Adrenal gland (tissue), 12 donors: ENCODE data around the gene WDR1. TPM values are rescaled to one million over a fixed set of nuclear protein-coding genes. Genes with fewer than 3 reads are reported as not detected.

Experiments
- DNase-seq, 7 donors: peaks; one replicate each; pipeline ENCODE4 v3.0.0-alpha.2; 2019 to 2020
- H3K27ac ChIP-seq, 5 donors: fragments of 200-600 bp; sonication (generic) in 4 of 5; 1 replicate in 3 of 5; 2 replicates in 2 of 5; pipeline versions ENCODE4 v1.5.1 to v1.8.0; 2016 to 2020; ENCODE audit warnings: mild to moderate bottlenecking in 1 of 5
- H3K27me3 ChIP-seq: fragments of 200-600 bp; 2 replicates; pipeline ENCODE4 v1.8.0; 2021
- H3K36me3 ChIP-seq, 2 donors: fragments of 200-600 bp; replicated peaks in 1 of 2; 1 replicate in 1 of 2; 2 replicates in 1 of 2; pipeline versions ENCODE4 v1.5.1 to v1.8.0; 2018 to 2022
- H3K4me1 ChIP-seq, 2 donors: fragments of 200-600 bp; replicated peaks in 1 of 2; 1 replicate in 1 of 2; 2 replicates in 1 of 2; pipeline versions ENCODE4 v1.5.1 to v1.8.0; 2018 to 2021
- H3K4me3 ChIP-seq, 4 donors: fragments of 200-600 bp; sonication (generic) in 3 of 4; one replicate each; pipeline ENCODE4 v1.5.1; 2016 to 2018
- H3K9me3 ChIP-seq, 3 donors: fragments of 200-600 bp; sonication (generic) in 1 of 3; replicated peaks in 1 of 3; 1 replicate in 2 of 3; 2 replicates in 1 of 3; pipeline versions ENCODE4 v1.5.1 to v1.8.0; 2016 to 2021
- POLR2A ChIP-seq, 2 donors: fragments of 450-650 bp; IDR thresholded peaks; one replicate each; pipeline ENCODE4 v1.6.1; 2017; ENCODE audit warnings: antibody characterized with exemption in 2 of 2, mild to moderate bottlenecking in 2 of 2, moderate library complexity in 1 of 2
- WGBS, 4 donors: extraction: QIAGEN DNeasy Blood & Tissue Kit in 2 of 4; methylation state at CpG; one replicate each; pipeline versions ENCODE4 v1.1.5 to v1.1.7; 2013 to 2017; 5-methylcytosine and 5-hydroxymethylcytosine counted together
- intact Hi-C, 2 donors: fragments of 100-400 bp; cut with DNase I; formaldehyde crosslinking; loops; one replicate each; pipeline versions ENCODE4 v1.14.1 to v1.15.0; 2022 to 2023
- polyA plus RNA-seq, 3 donors: library from polyadenylated mRNA; stranded (reverse); fragments of 200-250 nt in 2 of 3; fragments of 350-450 nt in 1 of 3; fragmentation: Illumina TruSeq in 1 of 3; extraction: RNeasy Lipid Tissue Mini Kit (QIAGEN cat#74804) in 1 of 3; gene quantifications; one replicate each; pipeline ENCODE4 v1.2.3, GENCODE V29; 2013 to 2014
- total RNA-seq, 9 donors: library from RNA; depleted of rRNA in 4 of 9; stranded (reverse); fragments of >200 nt in 4 of 9; fragments of 120-200 nt in 1 of 9; fragmentation: NEBNext Ultra II Directional in 1 of 9; extraction: Animal tissue kit (Norgen Biotek cat#: 25700) in 1 of 9; gene quantifications; one replicate each; pipeline versions ENCODE4 v1.1.0 to v1.2.4, GENCODE V29; 2013 to 2023
- TF ChIP-seq, protein P1 (sequence below), 6 experiments: fragments of 450-650 bp in 4 of 6; fragments of 200-600 bp in 2 of 6; sonication (generic) in 1 of 6; IDR thresholded peaks; 1 replicate in 5 of 6; 2 replicates in 1 of 6; pipeline versions ENCODE4 v1.5.1 to v1.8.0; 2016 to 2021; ENCODE audit warnings: antibody characterized with exemption in 6 of 6, mild to moderate bottlenecking in 2 of 6, moderate library complexity in 1 of 6
- donor health status: healthy with polysubstance abuse.
- donor health status: Bipolar disorder and iron deficiency.
- donor health status: DM: yes; HTN: yes; CAD: no.
- donor health status: DM: no; HTN: no; CAD: no.
- donor health status: DM: no; HTN: no; CAD: no.
- donor health status: DM: yes; HTN: yes; CAD: no.

Gene WDR1
- total and polyA plus RNA-seq, 12 donors, result 66.5 to 228 (median 143) TPM

DNA sequence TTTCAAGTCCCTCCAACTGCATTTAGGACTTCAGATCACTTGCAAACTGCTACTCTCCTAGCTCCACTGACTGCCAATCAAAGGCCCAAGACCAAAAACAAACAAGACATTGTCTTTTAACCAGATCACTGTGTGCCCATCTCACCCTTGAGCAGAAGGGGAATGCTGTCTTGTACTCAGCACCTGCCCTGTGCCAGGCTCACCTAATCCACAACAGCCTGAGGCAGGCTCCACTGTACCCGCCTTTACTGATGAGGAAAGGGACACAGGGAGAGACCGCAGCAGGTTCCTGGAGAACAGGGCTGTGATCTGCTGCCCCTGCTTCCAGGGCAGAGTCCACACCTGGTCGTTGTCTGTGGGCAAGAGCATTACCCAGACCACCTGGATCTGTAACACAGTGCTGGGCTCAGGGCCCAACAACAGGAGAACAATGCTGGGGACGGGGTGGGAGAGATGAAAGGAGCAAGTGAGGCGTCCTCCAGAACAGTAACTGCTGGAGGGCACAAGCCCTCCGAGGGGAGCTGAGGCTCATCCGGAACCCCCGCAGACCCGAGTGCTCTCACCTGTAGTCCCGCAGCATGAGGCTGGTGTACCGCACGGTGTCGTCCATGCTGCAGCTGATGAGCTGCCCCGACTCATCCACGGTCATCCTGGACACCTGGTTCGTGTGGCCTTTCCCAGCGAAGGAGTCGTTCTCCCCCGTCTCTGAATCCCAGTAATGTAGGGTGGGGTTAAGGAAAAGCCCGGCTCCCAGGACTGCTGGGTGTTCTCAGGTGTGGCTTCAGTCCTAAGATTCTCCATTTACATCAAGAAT is 33.9 kb downstream of the WDR1 start:
- peak in 2 of 7 donors; percentile 6 to 47 for DNase-seq
- TF ChIP-seq, protein P1, sequence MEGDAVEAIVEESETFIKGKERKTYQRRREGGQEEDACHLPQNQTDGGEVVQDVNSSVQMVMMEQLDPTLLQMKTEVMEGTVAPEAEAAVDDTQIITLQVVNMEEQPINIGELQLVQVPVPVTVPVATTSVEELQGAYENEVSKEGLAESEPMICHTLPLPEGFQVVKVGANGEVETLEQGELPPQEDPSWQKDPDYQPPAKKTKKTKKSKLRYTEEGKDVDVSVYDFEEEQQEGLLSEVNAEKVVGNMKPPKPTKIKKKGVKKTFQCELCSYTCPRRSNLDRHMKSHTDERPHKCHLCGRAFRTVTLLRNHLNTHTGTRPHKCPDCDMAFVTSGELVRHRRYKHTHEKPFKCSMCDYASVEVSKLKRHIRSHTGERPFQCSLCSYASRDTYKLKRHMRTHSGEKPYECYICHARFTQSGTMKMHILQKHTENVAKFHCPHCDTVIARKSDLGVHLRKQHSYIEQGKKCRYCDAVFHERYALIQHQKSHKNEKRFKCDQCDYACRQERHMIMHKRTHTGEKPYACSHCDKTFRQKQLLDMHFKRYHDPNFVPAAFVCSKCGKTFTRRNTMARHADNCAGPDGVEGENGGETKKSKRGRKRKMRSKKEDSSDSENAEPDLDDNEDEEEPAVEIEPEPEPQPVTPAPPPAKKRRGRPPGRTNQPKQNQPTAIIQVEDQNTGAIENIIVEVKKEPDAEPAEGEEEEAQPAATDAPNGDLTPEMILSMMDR (IDR thresholded peaks at IDR 0.05), result no peak
- TF ChIP-seq POLR2A (IDR thresholded peaks at IDR 0.05), result no peak
- Histone ChIP-seq H3K27me3 (no peaks in the 10 kb centered on the region), H3K4me3 (no peak overlapping the region), H3K9me3 (no peaks in the 10 kb centered on the region), H3K4me1 (no peaks in the 10 kb centered on the region), H3K36me3 (peaks cover 0 to 97% of the 10 kb centered on the region in 2 donors), H3K27ac (no peak overlapping the region)
- 92 to 95% (median 95%) methylated on average over 16 to 20 of the region's 20 CpGs for WGBS, 4 donors
- intact Hi-C loops, result no loop called here

DNA sequence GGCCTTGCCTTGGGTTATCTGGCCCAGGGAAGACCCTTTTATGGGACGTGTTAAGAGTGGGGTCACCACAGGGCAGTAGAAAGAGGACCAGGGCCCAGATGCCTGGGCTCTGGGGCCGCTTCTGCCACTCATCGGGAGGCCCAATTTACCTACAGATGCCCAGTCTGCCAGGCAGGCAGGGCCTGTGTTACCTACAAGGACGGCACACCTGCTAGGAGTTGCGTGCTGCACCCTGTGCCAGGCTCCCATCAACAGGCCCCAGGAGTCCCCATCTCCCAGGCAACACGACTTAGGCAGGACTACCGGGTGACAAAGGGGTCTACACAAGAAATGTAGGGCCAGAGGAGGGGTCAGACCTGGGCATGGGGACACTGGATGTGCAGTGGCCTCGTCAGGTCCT is 34.6 kb downstream of the WDR1 start:
- no peak for TF ChIP-seq POLR2A (IDR thresholded peaks at IDR 0.05)
- TF ChIP-seq, protein P1 (IDR thresholded peaks at IDR 0.05), result no peak
- no peaks in the 10 kb centered on the region for H3K4me1 ChIP-seq
- H3K9me3 ChIP-seq, result no peaks in the 10 kb centered on the region
- H3K36me3 ChIP-seq, result peaks cover 0 to 97% of the 10 kb centered on the region in 2 donors
- H3K4me3 ChIP-seq, result no peak overlapping the region
- DNase-seq, result peak in 2 of 7 donors; percentile 5 to 53
- WGBS, 4 donors, result 79 to 91% (median 88%) methylated on average over 2 to 8 of the region's 8 CpGs
- no peaks in the 10 kb centered on the region for H3K27me3 ChIP-seq
- H3K27ac ChIP-seq, result no peak overlapping the region
- intact Hi-C loops, result no loop called here

- Histone ChIP-seq H3K4me1 (no peaks in the 10 kb centered on the region), H3K4me3 (no peak overlapping the region), H3K36me3 (peaks cover 0 to 97% of the 10 kb centered on the region in 2 donors), H3K27me3 (no peaks in the 10 kb centered on the region), H3K27ac (no peak overlapping the region), H3K9me3 (no peaks in the 10 kb centered on the region)
- WGBS, 4 donors, result 93 to 97% (median 94%) methylated on average over 12 of the region's 12 CpGs
- intact Hi-C loops, result no loop called here
- no peak for TF ChIP-seq POLR2A (IDR thresholded peaks at IDR 0.05)
- TF ChIP-seq, protein P1 (IDR thresholded peaks at IDR 0.05), result no peak
- peak in 3 of 7 donors; percentile 2 to 36 (median 3) for DNase-seq
Observed at GRCh38 chr4:10081218-10081606, 35.4 kb downstream of the WDR1 start.

- DNase-seq, result peak in 2 of 7 donors; percentile 12 to 41
- intact Hi-C loops, result no loop called here
- TF ChIP-seq, protein P1 (IDR thresholded peaks at IDR 0.05), result no peak
- TF ChIP-seq POLR2A (IDR thresholded peaks at IDR 0.05), result no peak
- 76 to 91% (median 90%) methylated on average over 8 to 10 of the region's 10 CpGs for WGBS, 4 donors
- H3K4me3 ChIP-seq, result no peak overlapping the region
- peaks cover 0 to 97% of the 10 kb centered on the region in 2 donors for H3K36me3 ChIP-seq
- no peaks in the 10 kb centered on the region for H3K9me3 ChIP-seq
- no peak overlapping the region for H3K27ac ChIP-seq
- no peaks in the 10 kb centered on the region for H3K4me1 ChIP-seq
- H3K27me3 ChIP-seq, result no peaks in the 10 kb centered on the region
Observed at GRCh38 chr4:10080589-10081217, 35.9 kb downstream of the WDR1 start.
